DND-41 (cell line): Measurements from ENCODE around the gene GARIN5A.

Experiments used
- CTCF ChIP-seq: IDR thresholded peaks from 2 replicates; pipeline ENCODE4 v1.5.1; 2012; ENCODE audit warnings: borderline replicate concordance, low read length, moderate library complexity, mild to moderate bottlenecking; ENCODE audit not compliant: poor library complexity, severe bottlenecking; ENCODE audit errors: extremely low read depth
- EZH2 ChIP-seq: IDR thresholded peaks from 3 replicates; pipeline ENCODE4 v1.6.1; 2012; ENCODE audit warnings: borderline replicate concordance, low read depth, mild to moderate bottlenecking, moderate library complexity, low read length, inconsistent platforms; ENCODE audit not compliant: severe bottlenecking

GRCh38 chr19:50522881-50523280 lies 46.2 kb upstream of the GARIN5A start:
- TF ChIP-seq CTCF (no peak), EZH2 (no peak)
